Hematopoietic multipotent progenitor cell treated with erythropoietin and hydrocortisone succinate and interleukin-3 and kit ligand, for 15 days (in vitro differentiated cells): ENCODE results near the gene CST7.

Experiments
- DNase-seq: peaks from one replicate; pipeline ENCODE4 v3.0.0-alpha.2; 2015; ENCODE audit warnings: low spot score

CST7 gene

DNA sequence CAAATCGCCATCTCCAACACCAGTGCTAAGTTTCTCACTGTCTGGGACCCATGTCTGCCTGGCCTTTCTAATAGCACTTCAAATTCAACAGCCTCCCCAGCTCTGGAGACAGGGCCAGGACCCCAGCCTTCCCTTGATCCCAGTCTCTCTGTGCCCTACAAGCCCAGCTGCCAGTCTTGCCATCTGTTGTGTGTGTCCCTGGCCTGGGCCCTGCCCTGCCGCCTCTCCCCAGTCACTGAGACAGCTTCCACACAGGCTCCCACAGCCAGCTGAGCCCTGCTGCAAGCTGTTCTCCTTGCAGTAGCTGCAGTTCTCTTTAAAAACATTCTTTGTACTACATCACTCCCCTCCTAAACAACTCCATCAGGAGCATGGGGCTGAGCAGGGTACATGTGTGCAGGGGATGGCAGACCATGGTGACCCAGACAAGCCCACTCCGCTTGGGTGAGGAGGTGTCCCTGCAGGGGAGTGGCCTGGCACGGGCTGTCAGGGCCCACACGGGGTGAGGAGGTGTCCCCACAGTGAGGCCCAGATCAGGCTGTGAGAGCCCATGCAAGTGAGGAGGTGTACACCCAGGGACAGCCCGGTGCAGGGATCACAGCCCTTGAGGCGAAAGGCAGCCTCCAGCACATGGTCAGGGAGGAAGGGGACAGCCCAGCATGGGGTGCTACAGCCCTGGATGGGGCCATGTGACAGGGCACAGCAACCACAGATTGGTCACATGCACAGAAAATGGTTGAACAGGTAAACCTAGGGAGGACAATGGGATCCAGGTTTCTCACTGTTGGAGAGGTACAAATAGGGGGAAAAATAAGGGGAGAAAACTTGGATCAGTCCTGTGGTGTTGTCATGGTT lies 16.2 kb downstream of the CST7 start:
- DNase-seq: no peak

DNA sequence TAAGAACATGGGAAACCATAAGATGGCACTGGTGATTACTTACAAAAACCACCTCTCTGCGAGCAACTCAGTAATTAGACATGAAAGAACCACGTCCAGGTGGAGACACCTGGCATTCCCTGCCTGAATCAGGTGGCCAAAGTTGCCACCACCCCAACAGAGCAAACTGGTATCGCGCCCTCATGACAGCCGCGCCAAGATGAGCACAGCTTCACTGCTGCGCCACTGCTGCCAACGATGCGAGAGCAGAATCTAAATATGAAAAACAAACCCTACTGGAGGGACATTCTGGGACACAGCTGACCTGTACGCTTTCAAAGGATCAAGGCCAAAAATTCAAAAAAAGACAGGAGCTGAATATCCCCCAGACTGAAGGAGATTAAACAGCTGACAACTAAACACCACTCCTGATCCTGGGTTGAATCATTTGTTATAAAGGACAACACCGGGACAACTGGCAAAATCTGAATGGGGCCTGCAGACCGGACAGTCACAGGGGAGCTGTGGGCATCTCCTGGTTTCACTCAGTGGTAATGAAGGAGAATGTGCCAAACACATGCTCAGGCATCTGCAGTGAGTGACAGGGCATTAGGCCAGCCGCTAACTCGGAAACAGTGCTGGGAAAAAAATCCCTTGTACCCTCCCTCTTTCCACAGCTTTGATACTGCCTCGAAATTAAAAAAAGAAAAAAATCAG lies 17.4 kb downstream of the CST7 start:
- DNase-seq: no peak

DNA sequence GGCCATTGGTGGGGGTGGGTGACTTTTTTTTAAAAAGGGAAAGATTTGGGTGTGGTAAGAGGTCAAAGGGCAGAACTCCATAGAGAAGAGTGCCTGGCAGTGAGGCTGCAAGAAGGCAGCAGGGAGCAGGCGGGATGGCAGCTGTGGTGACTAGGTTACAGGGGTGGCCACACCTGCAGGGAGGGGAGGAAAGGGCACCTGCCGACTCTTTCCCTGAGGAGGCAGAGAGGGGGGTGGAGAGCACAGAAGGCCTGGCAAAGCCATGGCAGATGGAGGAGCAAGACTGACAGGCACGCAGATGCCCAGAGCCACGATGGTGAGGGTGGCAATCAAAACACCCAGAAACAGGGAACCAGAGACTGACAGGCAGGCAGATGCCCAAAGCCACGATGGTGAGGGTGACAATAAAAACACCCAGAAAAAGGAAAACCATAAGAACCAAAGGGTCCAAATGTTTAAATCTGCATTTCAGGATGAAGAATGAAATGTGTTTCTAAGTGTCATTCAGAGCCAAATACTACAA lies 19.3 kb downstream of the CST7 start:
- no peak for DNase-seq

DNA sequence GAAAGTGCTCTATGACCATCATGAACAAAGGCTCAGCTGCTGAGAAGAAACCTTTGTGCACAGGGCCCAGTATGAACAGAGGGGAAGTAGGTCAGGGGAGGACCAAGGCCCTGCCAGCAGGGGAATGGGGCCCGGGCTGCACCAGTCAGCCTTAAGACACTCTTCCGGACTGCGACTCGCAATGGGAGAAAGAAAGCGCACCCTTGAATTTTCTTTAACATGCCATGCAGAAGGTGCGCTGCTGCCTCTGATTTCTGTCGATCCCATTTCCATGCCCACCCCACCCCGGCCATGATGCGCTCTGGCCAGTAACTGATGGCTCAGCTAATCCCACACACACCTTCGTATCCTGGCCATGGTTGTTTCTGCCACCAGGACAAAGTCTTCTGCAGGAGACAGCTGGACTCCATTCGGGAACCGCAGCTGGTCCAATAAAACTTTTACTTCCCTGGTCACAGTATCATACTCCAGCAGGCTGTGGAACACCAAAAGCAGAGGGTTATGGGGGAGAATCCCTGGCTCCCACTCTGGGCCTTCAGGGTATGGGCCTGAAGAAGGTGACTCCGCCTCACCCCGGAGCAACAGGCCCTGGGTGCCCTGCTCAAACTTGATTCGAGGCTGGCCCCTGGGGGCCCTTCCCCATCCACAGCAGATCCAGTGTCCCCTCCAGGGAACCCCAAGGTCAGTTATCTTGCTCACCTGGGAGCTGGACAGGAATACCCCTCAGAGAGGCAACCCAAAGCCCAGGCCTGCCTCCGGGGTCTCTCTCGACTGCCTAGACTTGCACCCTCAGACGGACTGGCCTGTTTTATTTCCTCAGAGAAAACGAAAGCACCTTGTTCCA lies 20.3 kb downstream of the CST7 start:
- no peak for DNase-seq

DNA sequence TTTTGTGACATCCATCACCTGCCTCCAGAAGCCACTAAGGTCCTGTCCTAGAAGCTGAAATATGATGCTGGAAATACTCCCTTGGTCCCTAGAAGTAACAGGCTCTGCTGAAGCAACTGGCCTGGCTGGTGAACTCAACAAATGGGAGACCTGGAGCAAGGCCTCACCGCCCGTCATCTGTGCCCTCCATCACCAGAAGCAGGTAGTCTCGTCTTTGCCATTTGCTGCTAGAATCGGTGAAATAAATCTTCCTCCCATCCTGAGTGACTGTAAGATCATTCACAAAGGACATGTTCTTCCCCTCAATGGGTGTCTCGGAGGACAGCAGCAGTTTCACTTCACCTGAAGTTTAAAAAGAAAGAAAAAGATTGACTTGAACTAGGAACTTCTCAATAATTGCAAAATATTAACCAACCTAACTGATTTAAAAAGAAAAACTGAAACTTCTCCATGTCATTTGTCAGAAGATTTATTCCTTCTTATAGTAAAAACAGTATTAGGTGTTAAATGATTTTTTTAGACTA lies 21.0 kb downstream of the CST7 start:
- no peak for DNase-seq

- DNase-seq: no peak
Measured at GRCh38 chr20:24970754-24971153, 21.7 kb downstream of the CST7 start.

- no peak for DNase-seq
Measured at GRCh38 chr20:24971376-24972101, 22.5 kb downstream of the CST7 start.

- DNase-seq: no peak
Measured at GRCh38 chr20:24972341-24972740, 23.3 kb downstream of the CST7 start.

DNA sequence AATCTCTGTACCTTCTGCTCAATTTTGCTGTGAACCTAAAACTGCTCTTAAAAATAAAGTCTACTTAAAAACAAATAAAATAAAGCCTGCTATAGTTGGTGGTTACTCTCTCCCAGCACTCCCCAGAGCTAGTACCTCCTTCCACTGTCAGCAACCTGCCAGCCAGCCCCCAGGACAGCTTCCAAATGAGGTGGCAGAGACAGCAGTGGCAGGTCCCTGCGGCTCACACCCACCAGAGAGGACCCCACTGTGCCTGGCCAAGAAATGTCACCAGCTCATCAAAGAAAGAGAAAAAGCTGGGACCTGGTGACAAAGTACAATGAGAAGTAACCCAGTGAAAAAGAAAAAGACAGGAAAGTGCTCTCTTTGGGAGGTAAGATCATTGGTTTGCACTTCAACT lies 28.3 kb downstream of the CST7 start:
- no peak for DNase-seq

- DNase-seq: no peak
Measured at GRCh38 chr20:24977797-24978196, 28.7 kb downstream of the CST7 start.

DNA sequence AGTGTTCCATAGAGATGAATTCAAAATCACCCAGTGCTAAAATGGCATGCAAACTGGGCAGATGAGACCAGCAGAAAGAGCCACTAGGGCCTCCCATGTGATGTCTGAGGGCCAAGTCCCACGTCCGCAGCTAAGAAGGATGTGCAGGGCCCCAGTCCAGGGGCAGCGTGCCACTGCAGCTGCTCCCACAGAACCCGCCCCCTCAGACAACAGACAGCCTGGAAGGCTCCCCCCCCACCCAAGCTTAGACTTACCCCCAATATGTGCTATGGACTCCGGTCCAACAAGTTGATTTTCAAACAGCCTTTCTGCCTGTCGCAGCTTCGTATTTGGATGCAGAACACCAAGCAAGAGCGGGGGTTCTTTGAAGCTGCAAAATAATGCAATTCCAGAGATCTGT lies 29.4 kb downstream of the CST7 start:
- no peak for DNase-seq

DNA sequence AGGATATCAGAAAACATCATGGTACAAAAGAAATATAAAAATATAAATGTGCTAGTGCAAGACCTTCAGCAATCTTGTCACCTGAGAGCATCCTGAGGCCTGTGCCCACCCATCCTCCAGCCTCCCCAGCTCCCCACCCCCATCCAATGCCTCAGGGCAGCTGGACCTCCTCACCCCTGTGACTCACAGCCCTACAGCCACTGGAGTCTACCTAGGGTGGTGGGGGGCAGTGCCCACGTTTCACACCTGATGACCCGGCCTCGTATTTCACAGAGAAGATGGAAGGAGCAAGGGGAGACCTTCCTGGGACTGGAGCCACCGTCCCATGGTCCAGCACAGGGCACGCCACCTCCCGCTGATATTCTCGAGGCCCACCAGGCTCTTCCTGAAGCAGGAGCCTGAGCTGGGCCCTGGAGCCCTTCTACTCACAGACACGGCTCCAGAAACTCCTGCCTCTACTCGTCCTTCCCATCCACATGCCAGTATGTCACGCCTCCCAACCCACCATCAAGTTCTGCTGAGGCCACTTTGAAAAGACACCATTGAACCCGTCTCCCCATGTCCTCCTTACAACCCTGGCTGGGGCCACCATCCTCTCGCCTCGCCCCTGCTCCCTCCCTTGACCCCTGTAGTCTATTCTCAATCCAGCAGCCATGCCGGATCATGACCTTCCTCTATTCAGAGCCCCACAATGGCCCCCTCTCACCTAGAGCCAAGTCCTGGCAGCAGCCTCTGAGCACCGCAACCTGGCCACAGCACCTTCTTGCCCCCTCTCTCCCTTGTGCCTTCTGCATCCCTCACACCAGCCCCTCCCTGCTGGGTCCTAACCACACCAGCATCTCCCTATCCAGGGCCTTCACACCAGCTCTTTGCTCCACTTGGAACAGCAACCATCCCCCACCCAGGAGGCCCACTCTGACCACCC lies 30.2 kb downstream of the CST7 start:
- DNase-seq: no peak

GRCh38 chr20:24980291-24981053 lies 31.4 kb downstream of the CST7 start:
- DNase-seq: no peak

GRCh38 chr20:24981282-24981681 lies 32.2 kb downstream of the CST7 start:
- no peak for DNase-seq

DNA sequence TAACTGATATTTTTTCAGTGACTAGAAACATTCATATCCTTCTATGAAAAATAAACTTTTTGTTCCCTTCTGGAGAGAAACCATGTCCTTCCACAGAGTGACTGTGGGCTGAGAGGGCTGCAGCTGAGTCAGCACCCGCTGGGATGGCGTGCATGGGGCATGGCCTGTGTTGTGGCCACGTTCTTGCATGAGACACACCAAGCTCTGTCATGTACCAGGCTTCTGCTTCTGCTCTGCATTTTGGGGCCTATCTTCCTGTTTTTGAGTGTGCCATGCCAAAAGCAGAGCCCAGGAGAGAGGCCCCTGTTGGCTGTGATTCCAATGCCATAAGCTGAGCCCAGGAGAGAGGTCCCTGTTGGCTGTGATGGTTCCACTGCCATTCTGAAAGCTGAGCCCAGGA lies 32.7 kb downstream of the CST7 start:
- no peak for DNase-seq

- no peak for DNase-seq
Measured at GRCh38 chr20:24983896-24984295, 34.8 kb downstream of the CST7 start.

GRCh38 chr20:24984961-24985640 lies 36.0 kb downstream of the CST7 start:
- no peak for DNase-seq

DNA sequence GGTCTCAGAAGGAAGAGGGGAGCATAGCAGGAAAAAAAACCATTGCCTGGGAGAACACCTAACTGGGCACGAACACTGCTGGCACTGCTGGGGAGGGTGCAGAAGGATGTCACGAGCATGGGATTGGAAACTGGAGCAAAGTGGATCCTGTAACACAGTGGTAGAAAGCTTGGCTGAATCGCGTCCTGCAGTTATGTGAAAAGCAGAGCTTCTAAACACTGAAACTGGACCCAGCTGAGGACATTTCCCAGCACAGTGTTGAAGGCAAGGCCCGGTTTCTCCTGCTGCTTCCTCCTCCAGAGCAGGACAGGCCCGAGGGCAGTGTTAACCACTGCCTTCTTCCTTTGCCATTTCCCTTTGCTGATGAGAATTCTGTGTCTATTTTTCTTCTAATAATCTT lies 36.7 kb downstream of the CST7 start:
- DNase-seq: no peak

DNA sequence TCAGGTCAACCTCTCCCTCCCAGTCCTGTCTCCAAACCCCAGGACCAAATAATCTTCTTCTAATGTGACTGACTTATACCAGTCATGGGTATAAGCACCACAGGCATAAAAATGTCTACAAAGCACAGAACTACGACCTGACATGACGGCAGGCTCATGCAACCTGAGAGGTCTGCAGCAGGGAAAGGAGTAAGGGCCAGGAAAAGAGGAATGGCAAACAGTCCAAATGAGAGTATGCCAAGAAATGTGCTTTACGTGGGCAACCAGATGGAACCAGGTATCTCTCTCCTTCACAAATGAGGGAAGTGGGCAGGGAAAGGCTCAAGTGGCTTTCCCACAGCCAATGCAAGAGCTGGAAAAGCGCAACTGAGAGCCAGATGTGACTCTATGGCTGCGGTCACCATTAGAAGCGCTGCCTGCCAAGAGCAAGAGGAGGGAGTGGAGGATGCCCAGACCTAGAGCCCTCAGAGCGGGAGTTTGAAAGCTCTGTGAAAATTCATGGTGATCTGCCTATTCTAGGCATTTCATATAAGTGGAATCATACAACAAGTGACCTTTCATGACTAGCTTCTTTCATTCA lies 37.5 kb downstream of the CST7 start:
- no peak for DNase-seq
